A549 (cell line): ENCODE measurements around the gene PTGFRN. TPM values are rescaled to one million over a fixed set of nuclear protein-coding genes. Genes with fewer than 3 reads are reported as not detected.

Source experiments
- ATAC-seq, 2 experiments: fragments of 200-7000 bp in 1 of 2; fragments of >200 bp in 1 of 2; cut with Nextera tagmentation in 1 of 2; cut with Tn5 transposase in 1 of 2; 3 replicates each; pipeline versions ENCODE4 v1.8.0 to v1.9.1; 2018 to 2020; ENCODE audit warnings: mild to moderate bottlenecking in 1 of 2, moderate library complexity in 1 of 2
- CTCF ChIA-PET: fragments of 300-600 bp; sonication (Branson Sonifier 250); formaldehyde crosslinking; extraction: SDS; loops from one replicate; lab custom pipeline; 2021; ENCODE audit warnings: antibody characterized with exemption, inconsistent platforms; lab: Yijun Ruan, JAX
- POLR2A ChIA-PET: fragments of 350-600 bp; formaldehyde crosslinking; extraction: SDS; loops from one replicate; lab custom pipeline; 2021; ENCODE audit warnings: antibody characterized with exemption, inconsistent platforms; lab: Yijun Ruan, JAX
- DNase-seq, 2 experiments: peaks; one replicate each; pipeline versions ENCODE4 v3.0.0 to v3.0.0-alpha.2; 2011 to 2016; ENCODE audit warnings: low read depth in 1 of 2, low spot score in 1 of 2
- FAIRE-seq: peaks from 2 replicates; lab custom pipeline; 2011; peaks lifted over from hg19 to GRCh38; lab: Jason Lieb, UNC
- H3K27ac ChIP-seq, 2 experiments: fragments of >200 bp; sonication (Bioruptor Twin); formaldehyde crosslinking; 3 replicates each; pipeline ENCODE4 v1.5.1; 2016 to 2017
- H3K4me1 ChIP-seq: fragments of >200 bp; sonication (Bioruptor Twin); formaldehyde crosslinking; 3 replicates; pipeline ENCODE4 v1.6.1; 2016
- H3K4me2 ChIP-seq: fragments of >200 bp; sonication (Bioruptor Twin); formaldehyde crosslinking; 3 replicates; pipeline ENCODE4 v1.6.1; 2016
- H3K4me3 ChIP-seq: fragments of >200 bp; sonication (Bioruptor Twin); formaldehyde crosslinking; 3 replicates; pipeline ENCODE4 v1.5.1; 2016
- H3K9me3 ChIP-seq: fragments of >200 bp; sonication (Bioruptor Twin); formaldehyde crosslinking; 3 replicates; pipeline ENCODE4 v1.6.1; 2016
- CBX2 ChIP-seq: fragments of 200-600 bp; sonication (generic); IDR thresholded peaks from 2 replicates; pipeline ENCODE4 v1.6.1; 2016; ENCODE audit warnings: low read depth, mild to moderate bottlenecking, borderline replicate concordance
- CEBPB ChIP-seq, 2 experiments: fragments of >200 bp in 1 of 2; sonication (Bioruptor Twin) in 1 of 2; formaldehyde crosslinking in 1 of 2; IDR thresholded peaks; 2 replicates each; pipeline ENCODE4 v1.6.1; 2012 to 2016
- CHD2 ChIP-seq: fragments of 150-350 bp; IDR thresholded peaks from 2 replicates; pipeline ENCODE4 v1.6.1; 2014; ENCODE audit warnings: low read length; ENCODE audit not compliant: partially characterized antibody
- CTCF ChIP-seq: fragments of >200 bp; sonication (Bioruptor Twin); formaldehyde crosslinking; IDR thresholded peaks from 3 replicates; pipeline ENCODE4 v1.5.1; 2016
- ESRRA ChIP-seq: fragments of 150-350 bp; IDR thresholded peaks from 2 replicates; pipeline ENCODE4 v1.6.1; 2014; ENCODE audit warnings: mild to moderate bottlenecking, low read length, borderline replicate concordance
- GATA3 ChIP-seq: IDR thresholded peaks from 2 replicates; pipeline ENCODE4 v1.6.1; 2012; ENCODE audit warnings: borderline replicate concordance
- HOXB5 ChIP-seq: fragments of 250-450 bp; sonication (Bioruptor Pico); IDR thresholded peaks from 2 replicates; pipeline ENCODE4 v1.5.0; 2020; ENCODE audit warnings: mild to moderate bottlenecking, moderate library complexity
- JUN ChIP-seq, 2 experiments: fragments of >200 bp; sonication (Bioruptor Twin); formaldehyde crosslinking; IDR thresholded peaks; 2 replicates in 1 of 2; 3 replicates in 1 of 2; pipeline ENCODE4 v1.6.1; 2016 to 2017
- JUNB ChIP-seq: fragments of >200 bp; sonication (Bioruptor Twin); formaldehyde crosslinking; IDR thresholded peaks from 2 replicates; pipeline ENCODE4 v1.6.1; 2016
- MAX ChIP-seq: IDR thresholded peaks from 2 replicates; pipeline ENCODE4 v1.6.1; 2012
- MAZ ChIP-seq: fragments of 150-350 bp; IDR thresholded peaks from 2 replicates; pipeline ENCODE4 v1.6.1; 2014; ENCODE audit warnings: antibody characterized with exemption, low read depth, low read length, borderline replicate concordance
- MYC ChIP-seq: IDR thresholded peaks from 2 replicates; pipeline ENCODE4 v1.6.1; 2012; ENCODE audit warnings: mild to moderate bottlenecking, inconsistent platforms, low read length, improper control_type of control experiment, borderline replicate concordance
- NFE2L2 ChIP-seq: fragments of 150-350 bp; conservative IDR thresholded peaks from 2 replicates; pipeline ENCODE4 v1.6.1; 2014; ENCODE audit warnings: low read length
- NPAS2 ChIP-seq: fragments of 250-450 bp; sonication (Bioruptor Pico); IDR thresholded peaks from 2 replicates; pipeline ENCODE4 v1.8.0; 2022; ENCODE audit warnings: mild to moderate bottlenecking, moderate library complexity, borderline replicate concordance
- NR3C1 ChIP-seq: fragments of >200 bp; sonication (Bioruptor Twin); formaldehyde crosslinking; IDR thresholded peaks from 3 replicates; pipeline ENCODE4 v1.6.1; 2017
- PBX3 ChIP-seq: IDR thresholded peaks from 2 replicates; pipeline ENCODE4 v1.6.1; 2012
- RAD21 ChIP-seq, 2 experiments: fragments of >200 bp in 1 of 2; sonication (Bioruptor Twin) in 1 of 2; formaldehyde crosslinking in 1 of 2; IDR thresholded peaks in 1 of 2; conservative IDR thresholded peaks in 1 of 2; 2 replicates in 1 of 2; 3 replicates in 1 of 2; pipeline ENCODE4 v1.6.1; 2012 to 2018; ENCODE audit warnings: inconsistent platforms in 1 of 2
- RNF2 ChIP-seq: fragments of 200-600 bp; sonication (generic); IDR thresholded peaks from 2 replicates; pipeline ENCODE4 v1.6.1; 2016; ENCODE audit warnings: low read depth, mild to moderate bottlenecking, antibody characterized with exemption, moderate library complexity, borderline replicate concordance
- SMC3 ChIP-seq: fragments of >200 bp; sonication (Bioruptor Twin); formaldehyde crosslinking; IDR thresholded peaks from 3 replicates; pipeline ENCODE4 v1.6.1; 2018; ENCODE audit warnings: inconsistent platforms
- TFCP2L1 ChIP-seq: fragments of 250-450 bp; sonication (Bioruptor Pico); IDR thresholded peaks from 2 replicates; pipeline ENCODE4 v1.5.0; 2021; ENCODE audit warnings: mild to moderate bottlenecking
- ZFP36 ChIP-seq: fragments of 450-650 bp; IDR thresholded peaks from 2 replicates; pipeline ENCODE4 v1.6.1; 2014; ENCODE audit warnings: borderline replicate concordance; ENCODE audit not compliant: partially characterized antibody
- WGBS: methylation state at CpG from one replicate; pipeline ENCODE4 v1.1.6; 2017; ENCODE audit errors: missing lambda C conversion rate; 5-methylcytosine and 5-hydroxymethylcytosine counted together
- polyA plus RNA-seq, 4 experiments: library from polyadenylated mRNA; depleted of rRNA in 3 of 4; stranded (reverse); fragments of >200 nt; fragmentation: RNase III in 1 of 4; extraction: RNeasy Plus Mini Kit Qiagen cat#74134 plus additional on column Dnase treatment in 1 of 4; gene quantifications; 2 replicates in 3 of 4; 3 replicates in 1 of 4; pipeline ENCODE4 v1.2.3, GENCODE V29; 2011 to 2017
- TF ChIP-seq, protein P1 (sequence below): fragments of 250-450 bp; sonication (Bioruptor Pico); IDR thresholded peaks from 2 replicates; pipeline ENCODE4 v1.5.0; 2020; ENCODE audit warnings: low read depth, mild to moderate bottlenecking, moderate library complexity

Gene PTGFRN
- polyA plus RNA-seq, 2 of the 4 experiments (the other 2 are of a cell fraction) = 17.4 to 39.0 TPM

- TF ChIP-seq MAX (no peak), CTCF (no peak), MAZ (no peak)
- TF ChIP-seq, all 56 proteins: peak for 0
These were observed 41.7 kb downstream of the PTGFRN start (continued) for GRCh38 chr1:116951200-116951935.

GRCh38 chr1:116952738-116953275 is 43.1 kb downstream of the PTGFRN start:
- DNase-seq (no peak), FAIRE-seq (no peak), ATAC-seq (no peak)
- POLR2A ChIA-PET = no interaction called here
- no peak for TF ChIP-seq RAD21 (conservative IDR thresholded peaks at IDR 0.05 in 1 of 2, IDR thresholded peaks at IDR 0.05 in 1 of 2)
- TF ChIP-seq PBX3 = no peak
- TF ChIP-seq HOXB5 (CRISPR knock-in tag) = no peak
- no peak for TF ChIP-seq MAZ
- no peak for TF ChIP-seq NPAS2 (CRISPR knock-in tag)
- TF ChIP-seq CEBPB (IDR thresholded peaks at IDR 0.05) = no peak
- no peak for TF ChIP-seq ZFP36
- no peak for TF ChIP-seq GATA3
- TF ChIP-seq MYC = no peak
- no peak for TF ChIP-seq JUN (IDR thresholded peaks at IDR 0.05)
- Histone ChIP-seq H3K4me3 (no peak overlapping the region), H3K9me3 (no peaks in the 10 kb centered on the region), H3K4me1 (no peaks in the 10 kb centered on the region), H3K27ac (no peak overlapping the region), H3K4me2 (no peak overlapping the region)
- WGBS = 100% methylated on average over 2 of the region's 2 CpGs
- CTCF ChIA-PET = no interaction called here

DNA sequence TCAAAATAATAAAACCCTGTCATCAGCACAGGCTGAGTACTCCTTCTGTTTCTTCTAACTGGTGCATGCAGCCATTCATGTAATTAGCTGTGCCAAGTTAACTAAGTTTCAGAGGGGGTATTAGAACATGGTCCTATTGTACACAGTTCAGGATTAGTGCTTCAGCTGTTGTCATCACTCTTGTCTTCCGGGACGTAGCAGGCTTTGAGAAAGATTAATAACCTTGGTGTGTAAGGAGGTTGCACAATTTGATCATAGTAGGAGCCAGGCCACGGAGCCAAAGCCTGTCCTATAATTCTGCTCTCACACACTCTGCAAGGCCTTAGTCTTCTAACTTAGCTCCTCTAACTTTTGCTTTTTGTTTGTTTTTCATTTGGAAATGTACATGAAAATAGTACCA is 44.7 kb downstream of the PTGFRN start:
- POLR2A ChIA-PET = no interaction called here
- no peak for ATAC-seq
- WGBS = 95% methylated on average over 3 of the region's 3 CpGs

More for the DNA sequence above, 44.7 kb downstream of the PTGFRN start:
- FAIRE-seq (no peak), DNase-seq (no peak)
- H3K4me1 ChIP-seq = no peaks in the 10 kb centered on the region
- no peak overlapping the region for H3K4me3 ChIP-seq
- CTCF ChIA-PET = no interaction called here
- no peaks in the 10 kb centered on the region for H3K9me3 ChIP-seq
- no peak overlapping the region for H3K4me2 ChIP-seq
- no peak for TF ChIP-seq RNF2
- TF ChIP-seq, protein P1, sequence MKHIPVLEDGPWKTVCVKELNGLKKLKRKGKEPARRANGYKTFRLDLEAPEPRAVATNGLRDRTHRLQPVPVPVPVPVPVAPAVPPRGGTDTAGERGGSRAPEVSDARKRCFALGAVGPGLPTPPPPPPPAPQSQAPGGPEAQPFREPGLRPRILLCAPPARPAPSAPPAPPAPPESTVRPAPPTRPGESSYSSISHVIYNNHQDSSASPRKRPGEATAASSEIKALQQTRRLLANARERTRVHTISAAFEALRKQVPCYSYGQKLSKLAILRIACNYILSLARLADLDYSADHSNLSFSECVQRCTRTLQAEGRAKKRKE (CRISPR knock-in tag) = no peak
- TF ChIP-seq SMC3 = no peak
- TF ChIP-seq ZFP36 = no peak
- no peak for TF ChIP-seq CHD2
- TF ChIP-seq ESRRA = no peak
- TF ChIP-seq NR3C1 = no peak
- no peak for TF ChIP-seq NFE2L2
- TF ChIP-seq TFCP2L1 (CRISPR knock-in tag) = no peak
- TF ChIP-seq JUNB = no peak
- no peak for TF ChIP-seq CBX2
- H3K27ac ChIP-seq = no peak overlapping the region
